Measurements from ENCODE around the gene ASPHD2. TPM values are rescaled to one million over a fixed set of nuclear protein-coding genes. Genes with fewer than 3 reads are reported as not detected.

Gene ASPHD2
- total RNA-seq, 2 donors from 2014 or later, result 1.4 to 3.6 TPM

DNA sequence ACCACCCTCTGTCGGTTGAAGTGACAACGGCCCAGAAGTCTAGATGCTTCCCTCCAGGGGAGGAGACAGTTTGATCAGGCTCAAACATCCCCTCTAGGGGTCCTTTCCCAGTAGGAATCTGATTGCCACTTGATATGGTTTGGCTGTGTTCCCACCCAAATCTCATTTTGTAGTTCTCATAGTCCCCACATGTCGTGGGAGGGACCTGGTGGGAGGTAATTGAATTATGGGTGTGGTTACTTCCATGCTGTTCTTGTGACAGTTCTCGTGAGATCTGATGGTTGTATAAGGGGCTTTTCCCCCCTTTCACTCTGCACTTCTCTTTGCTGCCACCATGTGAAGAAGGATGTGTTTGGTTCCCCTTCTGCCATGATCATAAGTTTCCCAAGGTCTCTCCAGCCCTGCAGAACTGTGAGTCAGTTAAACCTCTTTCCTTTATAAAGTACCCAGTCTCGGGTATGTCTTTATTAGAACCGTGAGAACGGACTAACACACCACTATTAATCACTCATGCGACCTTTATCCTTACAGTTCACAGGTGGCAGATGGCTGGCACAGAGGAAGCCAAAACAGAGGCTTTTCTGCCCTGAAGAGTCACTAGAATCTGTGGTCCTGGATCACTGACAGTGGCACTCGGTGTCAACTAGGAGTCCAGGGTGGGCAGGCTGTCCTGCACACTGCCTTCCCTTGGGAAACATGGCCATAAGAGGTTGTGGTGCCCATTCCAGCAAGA is 21.6 kb downstream of the ASPHD2 start:
- TF ChIP-seq POLR2AphosphoS5 (IDR thresholded peaks at IDR 0.05) (no peak), POLR2A (IDR thresholded peaks at IDR 0.05) (no peak)
- TF ChIP-seq, protein P1, sequence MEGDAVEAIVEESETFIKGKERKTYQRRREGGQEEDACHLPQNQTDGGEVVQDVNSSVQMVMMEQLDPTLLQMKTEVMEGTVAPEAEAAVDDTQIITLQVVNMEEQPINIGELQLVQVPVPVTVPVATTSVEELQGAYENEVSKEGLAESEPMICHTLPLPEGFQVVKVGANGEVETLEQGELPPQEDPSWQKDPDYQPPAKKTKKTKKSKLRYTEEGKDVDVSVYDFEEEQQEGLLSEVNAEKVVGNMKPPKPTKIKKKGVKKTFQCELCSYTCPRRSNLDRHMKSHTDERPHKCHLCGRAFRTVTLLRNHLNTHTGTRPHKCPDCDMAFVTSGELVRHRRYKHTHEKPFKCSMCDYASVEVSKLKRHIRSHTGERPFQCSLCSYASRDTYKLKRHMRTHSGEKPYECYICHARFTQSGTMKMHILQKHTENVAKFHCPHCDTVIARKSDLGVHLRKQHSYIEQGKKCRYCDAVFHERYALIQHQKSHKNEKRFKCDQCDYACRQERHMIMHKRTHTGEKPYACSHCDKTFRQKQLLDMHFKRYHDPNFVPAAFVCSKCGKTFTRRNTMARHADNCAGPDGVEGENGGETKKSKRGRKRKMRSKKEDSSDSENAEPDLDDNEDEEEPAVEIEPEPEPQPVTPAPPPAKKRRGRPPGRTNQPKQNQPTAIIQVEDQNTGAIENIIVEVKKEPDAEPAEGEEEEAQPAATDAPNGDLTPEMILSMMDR (IDR thresholded peaks at IDR 0.05), result no peak
- Histone ChIP-seq H3K27ac (no peak overlapping the region), H3K4me3 (no peak overlapping the region), H3K27me3 (replicated peaks; ENCODE audit: insufficient read depth) (no peaks in the 10 kb centered on the region), H3K9me3 (no peaks in the 10 kb centered on the region), H3K36me3 (no peaks in the 10 kb centered on the region), H3K4me1 (replicated peaks) (no peaks in the 10 kb centered on the region)
- intact Hi-C loops (cut with DNase I), result no loop called here
- DNase-seq (ENCODE audit: low spot score), result no peak
- WGBS, result 76% methylated on average over 9 of the region's 9 CpGs

- no peaks in the 10 kb centered on the region for H3K4me1 ChIP-seq (replicated peaks)
- no peaks in the 10 kb centered on the region for H3K27me3 ChIP-seq (replicated peaks; ENCODE audit: insufficient read depth)
- TF ChIP-seq POLR2AphosphoS5 (IDR thresholded peaks at IDR 0.05) (no peak), POLR2A (IDR thresholded peaks at IDR 0.05) (no peak)
- TF ChIP-seq, protein P1 (IDR thresholded peaks at IDR 0.05), result no peak
- H3K4me3 ChIP-seq, result no peak overlapping the region
- H3K36me3 ChIP-seq, result no peaks in the 10 kb centered on the region
- no peak overlapping the region for H3K27ac ChIP-seq
- H3K9me3 ChIP-seq, result no peaks in the 10 kb centered on the region
- DNase-seq (ENCODE audit: low spot score), result no peak
- WGBS, result 91% methylated on average over 23 of the region's 23 CpGs
- intact Hi-C loops (cut with DNase I), result no loop called here
Observed at GRCh38 chr22:26452236-26453016, 23.4 kb downstream of the ASPHD2 start.

DNA sequence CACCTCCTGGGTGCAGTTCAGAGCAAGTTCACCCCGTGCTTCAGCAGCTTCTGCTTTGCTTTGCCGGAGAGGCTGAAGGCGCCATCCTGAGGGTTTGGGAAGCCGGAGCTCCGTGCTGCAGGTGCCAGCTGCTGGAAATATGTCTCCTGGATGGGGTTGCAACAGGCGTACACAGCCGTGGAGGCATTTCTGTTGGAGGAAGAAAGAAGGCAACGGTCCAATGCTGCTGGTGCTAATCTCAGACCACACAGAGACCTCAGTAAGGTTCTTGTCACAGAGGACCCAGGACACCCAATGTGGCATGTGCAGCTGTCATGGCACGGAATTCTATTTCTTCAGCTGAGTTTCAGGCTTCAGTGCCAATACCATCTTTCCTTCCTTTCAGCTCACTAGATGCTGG is 24.2 kb downstream of the ASPHD2 start:
- WGBS, result 96% methylated on average over 9 of the region's 9 CpGs
- H3K9me3 ChIP-seq, result no peaks in the 10 kb centered on the region
- no peaks in the 10 kb centered on the region for H3K36me3 ChIP-seq

DNA sequence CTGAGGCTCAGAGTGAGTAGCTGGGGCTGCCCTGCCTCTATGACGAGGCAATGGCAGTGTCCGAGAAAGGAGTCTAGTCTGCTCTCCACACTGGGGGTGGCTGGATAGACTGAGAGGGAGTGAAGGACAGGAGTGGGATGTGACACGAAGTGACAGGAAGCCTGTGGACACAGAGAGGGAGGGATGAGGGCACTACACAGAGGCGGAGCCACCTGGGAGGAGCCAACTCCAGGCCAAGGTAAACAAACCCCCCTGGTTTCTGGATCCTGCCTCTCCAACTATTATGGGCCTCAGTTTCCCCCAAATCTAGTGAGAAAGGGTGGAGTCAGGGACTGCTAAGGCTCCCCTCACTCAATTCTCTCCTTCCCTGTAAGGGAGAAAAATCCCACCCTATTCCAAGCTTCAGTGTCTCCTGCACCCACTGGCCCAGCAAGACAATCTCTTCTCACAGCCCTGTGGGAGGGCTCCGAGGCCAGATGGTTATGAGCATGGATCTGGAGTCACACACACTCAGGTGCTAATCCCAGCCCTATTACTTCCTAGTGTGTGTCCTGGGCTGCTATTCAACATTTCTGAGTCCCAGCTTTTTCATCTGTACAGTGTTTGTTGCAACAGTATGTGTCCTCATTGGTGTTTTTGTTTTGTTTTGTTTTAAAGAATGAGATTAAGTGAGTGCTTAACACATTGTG is 24.9 kb downstream of the ASPHD2 start:
- intact Hi-C loops (cut with DNase I), result no loop called here
- Histone ChIP-seq H3K27ac (no peak overlapping the region), H3K36me3 (no peaks in the 10 kb centered on the region), H3K27me3 (replicated peaks; ENCODE audit: insufficient read depth) (no peaks in the 10 kb centered on the region), H3K4me3 (no peak overlapping the region), H3K9me3 (no peaks in the 10 kb centered on the region), H3K4me1 (replicated peaks) (no peaks in the 10 kb centered on the region)
- TF ChIP-seq POLR2A (IDR thresholded peaks at IDR 0.05) (no peak), POLR2AphosphoS5 (IDR thresholded peaks at IDR 0.05) (no peak)
- TF ChIP-seq, protein P1 (IDR thresholded peaks at IDR 0.05), result no peak
- no peak for DNase-seq (ENCODE audit: low spot score)
- 94% methylated on average over 5 of the region's 5 CpGs for WGBS

More for the DNA sequence above, 24.2 kb downstream of the ASPHD2 start:
- DNase-seq (ENCODE audit: low spot score), result no peak
- Histone ChIP-seq H3K27me3 (replicated peaks; ENCODE audit: insufficient read depth) (no peaks in the 10 kb centered on the region), H3K4me1 (replicated peaks) (no peaks in the 10 kb centered on the region), H3K4me3 (no peak overlapping the region), H3K27ac (no peak overlapping the region)
- intact Hi-C loops (cut with DNase I), result no loop called here
- TF ChIP-seq POLR2A (IDR thresholded peaks at IDR 0.05) (no peak), POLR2AphosphoS5 (IDR thresholded peaks at IDR 0.05) (no peak)
- TF ChIP-seq, protein P1 (IDR thresholded peaks at IDR 0.05), result no peak

Data from prostate gland (tissue), 2 donors.